Fibroblast of skin of scalp (primary cell): ENCODE data around the gene GIT2. TPM values are rescaled to one million over a fixed set of nuclear protein-coding genes. Genes with fewer than 3 reads are reported as not detected.
"Not testable (repeated sequence)": the region's sequence is repeated elsewhere in the genome, so short reads cannot be mapped to it uniquely, and the experiment has no call there.

Source experiments
- DNase-seq: peaks from one replicate; pipeline ENCODE4 v3.0.0-alpha.2; 2013
- polyA plus RNA-seq, 2 experiments: library from polyadenylated mRNA; unstranded; fragments of 120-200 nt; gene quantifications; one replicate each; pipeline ENCODE4 v1.2.1, GENCODE V29; 2013; ENCODE audit not compliant: insufficient read length in 2 of 2

Gene GIT2
- polyA plus RNA-seq (2013, experiment 1 of 2; ENCODE audit: insufficient read length): 29.4 TPM
- polyA plus RNA-seq (2013, experiment 2 of 2; ENCODE audit: insufficient read length): 29.0 TPM

- peak; percentile 92 for DNase-seq
Observed at GRCh38 chr12:109995686-109996482, at the start of gene GIT2. Gene GIT2, minus strand, starts transcription at chr12:109996368. Its CDS starts 144 bp downstream, at chr12:109996224.

GRCh38 chr12:110042264-110042663 is 46.1 kb upstream of the GIT2 start:
- DNase-seq: no peak

- peak; percentile 94 for DNase-seq
Observed at GRCh38 chr12:110039085-110039807, 43.1 kb upstream of the GIT2 start.

- no peak for DNase-seq
Observed at GRCh38 chr12:110038741-110039084, 42.5 kb upstream of the GIT2 start.

GRCh38 chr12:110037315-110037714 is 41.1 kb upstream of the GIT2 start:
- no peak for DNase-seq

GRCh38 chr12:110035534-110036104 is 39.5 kb upstream of the GIT2 start:
- no peak for DNase-seq

- no peak for DNase-seq
Observed at GRCh38 chr12:110033888-110034287, 37.7 kb upstream of the GIT2 start.

GRCh38 chr12:110029290-110029815 is 33.2 kb upstream of the GIT2 start:
- DNase-seq: no peak

GRCh38 chr12:110028323-110028722 is 32.2 kb upstream of the GIT2 start:
- DNase-seq: peak; percentile 17

GRCh38 chr12:110024051-110024450 is 27.9 kb upstream of the GIT2 start:
- DNase-seq: no peak

GRCh38 chr12:110023059-110023980 is 27.2 kb upstream of the GIT2 start:
- peak; percentile 78 for DNase-seq

GRCh38 chr12:110020956-110021355 is 24.8 kb upstream of the GIT2 start:
- no peak for DNase-seq

- DNase-seq: no peak
Observed at GRCh38 chr12:110015132-110015531, 19.0 kb upstream of the GIT2 start.

GRCh38 chr12:110012659-110013058 is 16.5 kb upstream of the GIT2 start:
- DNase-seq: no peak

GRCh38 chr12:110012137-110012536 is 16.0 kb upstream of the GIT2 start:
- no peak for DNase-seq

- no peak for DNase-seq
Observed at GRCh38 chr12:110010853-110011723, 14.9 kb upstream of the GIT2 start.

GRCh38 chr12:110008681-110009398 is 12.7 kb upstream of the GIT2 start:
- DNase-seq: not testable (repeated sequence)

- no peak for DNase-seq
Observed at GRCh38 chr12:110007881-110008280, 11.7 kb upstream of the GIT2 start.

- DNase-seq: no peak
Observed at GRCh38 chr12:110006115-110006514, 9.9 kb upstream of the GIT2 start.

- DNase-seq: no peak
Observed at GRCh38 chr12:110005319-110005973, 9.3 kb upstream of the GIT2 start.
